Tibial artery (tissue), 4 donors: ENCODE data around the gene XPO6.

Experiments used
- DNase-seq, 2 donors: peaks; one replicate each; pipeline ENCODE4 v3.0.0-alpha.2; 2019
- H3K27ac ChIP-seq, 2 donors: fragments of 200-600 bp; sonication (generic) in 1 of 2; 1 replicate in 1 of 2; 2 replicates in 1 of 2; pipeline ENCODE4 v1.5.1; 2018 to 2019; ENCODE audit warnings: mild to moderate bottlenecking in 1 of 2
- H3K27me3 ChIP-seq, 2 donors: fragments of 200-600 bp; sonication (generic) in 1 of 2; one replicate each; pipeline versions ENCODE4 v1.5.1 to v1.6.0; 2016 to 2019
- H3K36me3 ChIP-seq, 3 donors: fragments of 200-600 bp; sonication (generic) in 2 of 3; one replicate each; pipeline ENCODE4 v1.5.1; 2016 to 2019; ENCODE audit warnings: mild to moderate bottlenecking in 2 of 3
- H3K4me1 ChIP-seq, 4 donors: fragments of 200-600 bp; sonication (generic) in 2 of 4; 1 replicate in 3 of 4; 2 replicates in 1 of 4; pipeline ENCODE4 v1.5.1; 2016 to 2019
- H3K4me3 ChIP-seq, 2 donors: fragments of 200-600 bp; sonication (generic) in 1 of 2; 1 replicate in 1 of 2; 2 replicates in 1 of 2; pipeline ENCODE4 v1.5.1; 2018 to 2019; ENCODE audit warnings: mild to moderate bottlenecking in 2 of 2
- H3K9me3 ChIP-seq, 3 donors: fragments of 200-600 bp; sonication (generic) in 1 of 3; one replicate each; pipeline ENCODE4 v1.5.1; 2016 to 2019
- CTCF ChIP-seq, 2 experiments: fragments of 200-600 bp in 1 of 2; fragments of 450-650 bp in 1 of 2; IDR thresholded peaks; one replicate each; pipeline ENCODE4 v1.5.1; 2017 to 2019; ENCODE audit warnings: antibody characterized with exemption in 2 of 2, mild to moderate bottlenecking in 1 of 2, moderate library complexity in 1 of 2
- intact Hi-C: fragments of 100-400 bp; cut with DNase I; formaldehyde crosslinking; loops from one replicate; pipeline ENCODE4 v1.15.0; 2023; ENCODE audit warnings: low total_unique reads

The XPO6 gene

GRCh38 chr16:28204622-28205021, 7.1 kb downstream of the XPO6 start:
- no peaks in the 10 kb centered on the region for H3K9me3 ChIP-seq
- no peak overlapping the region for H3K4me3 ChIP-seq
- H3K36me3 ChIP-seq, result peaks cover 23 to 61% (median 31%) of the 10 kb centered on the region in 3 donors
- no peaks in the 10 kb centered on the region for H3K27me3 ChIP-seq
- H3K27ac ChIP-seq, result no peak overlapping the region
- no peak for TF ChIP-seq CTCF (IDR thresholded peaks at IDR 0.05)
- H3K4me1 ChIP-seq, result peaks cover 0 to 5% (median 4%) of the 10 kb centered on the region in 4 donors
- intact Hi-C loops, result no loop called here
- DNase-seq, result no peak

GRCh38 chr16:28204204-28204603, 7.6 kb downstream of the XPO6 start:
- peaks cover 23 to 61% (median 35%) of the 10 kb centered on the region in 3 donors for H3K36me3 ChIP-seq
- intact Hi-C loops, result no loop called here
- no peaks in the 10 kb centered on the region for H3K9me3 ChIP-seq
- H3K4me3 ChIP-seq, result no peak overlapping the region
- no peak overlapping the region for H3K27ac ChIP-seq
- DNase-seq, result no peak
- no peaks in the 10 kb centered on the region for H3K27me3 ChIP-seq
- H3K4me1 ChIP-seq, result peaks cover 0 to 5% (median 2%) of the 10 kb centered on the region in 4 donors
- no peak for TF ChIP-seq CTCF (IDR thresholded peaks at IDR 0.05)

GRCh38 chr16:28202147-28202746, 9.5 kb downstream of the XPO6 start:
- Histone ChIP-seq H3K36me3 (peaks cover 23 to 65% (median 35%) of the 10 kb centered on the region in 3 donors), H3K9me3 (no peaks in the 10 kb centered on the region), H3K4me3 (no peak overlapping the region), H3K27me3 (no peaks in the 10 kb centered on the region), H3K27ac (no peak overlapping the region), H3K4me1 (peaks cover 0 to 5% (median 0%) of the 10 kb centered on the region in 4 donors)
- no peak for TF ChIP-seq CTCF (IDR thresholded peaks at IDR 0.05)
- intact Hi-C loops, result no loop called here
- no peak for DNase-seq

GRCh38 chr16:28200661-28201060, 11.1 kb downstream of the XPO6 start:
- H3K4me3 ChIP-seq, result no peak overlapping the region
- peaks cover 0 to 5% (median 0%) of the 10 kb centered on the region in 4 donors for H3K4me1 ChIP-seq
- no peak for TF ChIP-seq CTCF (IDR thresholded peaks at IDR 0.05)
- H3K9me3 ChIP-seq, result no peaks in the 10 kb centered on the region
- no peak overlapping the region for H3K27ac ChIP-seq
- H3K36me3 ChIP-seq, result peaks cover 23 to 58% (median 37%) of the 10 kb centered on the region in 3 donors
- no peak for DNase-seq
- intact Hi-C loops, result no loop called here
- H3K27me3 ChIP-seq, result no peaks in the 10 kb centered on the region

GRCh38 chr16:28196387-28196987, 15.3 kb downstream of the XPO6 start:
- H3K9me3 ChIP-seq, result no peaks in the 10 kb centered on the region
- H3K27me3 ChIP-seq, result no peaks in the 10 kb centered on the region
- H3K36me3 ChIP-seq, result peaks cover 0 to 35% (median 26%) of the 10 kb centered on the region in 3 donors
- DNase-seq, result no peak
- peaks cover 0 to 22% (median 9%) of the 10 kb centered on the region in 4 donors for H3K4me1 ChIP-seq
- H3K27ac ChIP-seq, result no peak overlapping the region
- no peak for TF ChIP-seq CTCF (IDR thresholded peaks at IDR 0.05)
- intact Hi-C loops, result no loop called here
- H3K4me3 ChIP-seq, result no peak overlapping the region
